WTC11 (cell line): ENCODE measurements around the gene PRKCG. TPM values are rescaled to one million over a fixed set of nuclear protein-coding genes. Genes with fewer than 3 reads are reported as not detected.

Experiments used
- AFF4 ChIP-seq: sonication (generic); formaldehyde crosslinking; IDR thresholded peaks from 2 replicates; pipeline ENCODE4 v1.8.1; 2023; ENCODE audit warnings: mild to moderate bottlenecking, missing genetic modification reagents, borderline replicate concordance
- ATF3 ChIP-seq: sonication (generic); formaldehyde crosslinking; conservative IDR thresholded peaks from 2 replicates; pipeline ENCODE4 v1.8.1; 2022; ENCODE audit warnings: mild to moderate bottlenecking, missing genetic modification reagents
- E2F1 ChIP-seq: sonication (generic); formaldehyde crosslinking; IDR thresholded peaks from 2 replicates; pipeline ENCODE4 v1.8.0; 2022; ENCODE audit warnings: mild to moderate bottlenecking, missing genetic modification reagents
- FOXJ3 ChIP-seq: sonication (generic); formaldehyde crosslinking; IDR thresholded peaks from 2 replicates; pipeline ENCODE4 v1.9.0; 2021; ENCODE audit warnings: missing genetic modification reagents, mild to moderate bottlenecking, borderline replicate concordance
- FOXK1 ChIP-seq: sonication (generic); formaldehyde crosslinking; IDR thresholded peaks from 2 replicates; pipeline ENCODE4 v1.8.0; 2022; ENCODE audit warnings: mild to moderate bottlenecking, moderate library complexity, missing genetic modification reagents
- HMGXB4 ChIP-seq: sonication (generic); formaldehyde crosslinking; IDR thresholded peaks from 2 replicates; pipeline ENCODE4 v1.8.1; 2023; ENCODE audit warnings: mild to moderate bottlenecking, moderate library complexity, missing genetic modification reagents
- JAZF1 ChIP-seq: fragments of 250-450 bp; sonication (Bioruptor Pico); IDR thresholded peaks from 2 replicates; pipeline ENCODE4 v1.9.0; 2021; ENCODE audit warnings: moderate library complexity, mild to moderate bottlenecking, inconsistent platforms
- MYBL2 ChIP-seq: sonication (generic); formaldehyde crosslinking; IDR thresholded peaks from 2 replicates; pipeline ENCODE4 v1.8.1; 2023; ENCODE audit warnings: mild to moderate bottlenecking, moderate library complexity, missing genetic modification reagents
- NFE2L1 ChIP-seq: sonication (generic); formaldehyde crosslinking; IDR thresholded peaks from 2 replicates; pipeline ENCODE4 v1.8.1; 2023; ENCODE audit warnings: missing genetic modification reagents
- NFYB ChIP-seq: sonication (generic); formaldehyde crosslinking; conservative IDR thresholded peaks from 2 replicates; pipeline ENCODE4 v1.8.0; 2022; ENCODE audit warnings: low read depth, missing genetic modification reagents
- NR3C1 ChIP-seq: sonication (generic); formaldehyde crosslinking; conservative IDR thresholded peaks from 2 replicates; pipeline ENCODE4 v1.8.1; 2023; ENCODE audit warnings: low read depth, mild to moderate bottlenecking, missing genetic modification reagents
- PRRX2 ChIP-seq: fragments of 250-450 bp; sonication (Bioruptor Pico); IDR thresholded peaks from 2 replicates; pipeline ENCODE4 v1.8.0; 2021; ENCODE audit warnings: mild to moderate bottlenecking
- RORB ChIP-seq: fragments of 250-450 bp; sonication (Bioruptor Pico); IDR thresholded peaks from 2 replicates; pipeline ENCODE4 v1.9.0; 2021; ENCODE audit warnings: mild to moderate bottlenecking
- SMAD4 ChIP-seq: sonication (generic); formaldehyde crosslinking; IDR thresholded peaks from 2 replicates; pipeline ENCODE4 v1.8.0; 2022; ENCODE audit warnings: mild to moderate bottlenecking, missing genetic modification reagents
- TCF7 ChIP-seq: sonication (generic); formaldehyde crosslinking; IDR thresholded peaks from 2 replicates; pipeline ENCODE4 v1.8.0; 2022; ENCODE audit warnings: mild to moderate bottlenecking, low read depth, missing genetic modification reagents, moderate library complexity
- TEAD4 ChIP-seq: sonication (generic); formaldehyde crosslinking; IDR thresholded peaks from 2 replicates; pipeline ENCODE4 v1.8.0; 2022; ENCODE audit warnings: mild to moderate bottlenecking, missing genetic modification reagents
- ZNF121 ChIP-seq: sonication (generic); formaldehyde crosslinking; IDR thresholded peaks from 2 replicates; pipeline ENCODE4 v1.8.0; 2023; ENCODE audit warnings: missing genetic modification reagents
- ZNF232 ChIP-seq: sonication (generic); formaldehyde crosslinking; IDR thresholded peaks from 2 replicates; pipeline ENCODE4 v1.8.0; 2022; ENCODE audit warnings: mild to moderate bottlenecking, missing genetic modification reagents
- ZNF416 ChIP-seq: fragments of 250-450 bp; sonication (Bioruptor Pico); IDR thresholded peaks from 2 replicates; pipeline ENCODE4 v1.9.0; 2021; ENCODE audit warnings: mild to moderate bottlenecking, inconsistent platforms
- ZNF425 ChIP-seq: fragments of 250-450 bp; sonication (Bioruptor Pico); conservative IDR thresholded peaks from 2 replicates; pipeline ENCODE4 v1.9.0; 2021; ENCODE audit warnings: mild to moderate bottlenecking
- ZNF532 ChIP-seq: fragments of 250-450 bp; sonication (Bioruptor Pico); IDR thresholded peaks from 2 replicates; pipeline ENCODE4 v1.9.0; 2021; ENCODE audit warnings: mild to moderate bottlenecking, borderline replicate concordance
- total RNA-seq: library from RNA; stranded (reverse); gene quantifications from 3 replicates; pipeline ENCODE4 v1.2.3, GENCODE V29; 2021
- TF ChIP-seq, protein P1 (sequence below): sonication (generic); formaldehyde crosslinking; IDR thresholded peaks from 2 replicates; pipeline ENCODE4 v1.8.1; 2023; ENCODE audit warnings: mild to moderate bottlenecking, missing genetic modification reagents, moderate library complexity
- TF ChIP-seq, protein P2 (sequence below): sonication (generic); formaldehyde crosslinking; IDR thresholded peaks from 2 replicates; pipeline ENCODE4 v1.8.0; 2022; ENCODE audit warnings: mild to moderate bottlenecking, missing genetic modification reagents
- TF ChIP-seq, protein P3 (sequence below): sonication (generic); formaldehyde crosslinking; IDR thresholded peaks from 2 replicates; pipeline ENCODE4 v1.8.1; 2023; ENCODE audit warnings: mild to moderate bottlenecking, missing genetic modification reagents

Gene PRKCG
- total RNA-seq, 1 experiment from 2014 or later: 23.0 TPM

- TF ChIP-seq PRRX2 (CRISPR knock-in tag) (no peak), NFE2L1 (CRISPR knock-in tag) (peak; percentile 83; the same call in 1 of the 2 replicates), TCF7 (CRISPR knock-in tag) (no peak), NR3C1 (CRISPR knock-in tag) (no peak), ZNF425 (no peak), E2F1 (CRISPR knock-in tag) (no peak), HMGXB4 (CRISPR knock-in tag) (no peak), ATF3 (CRISPR knock-in tag) (no peak), ZNF232 (CRISPR knock-in tag) (peak; percentile 87), FOXJ3 (no peak), FOXK1 (CRISPR knock-in tag) (no peak), ZNF416 (CRISPR knock-in tag) (no peak), TEAD4 (CRISPR knock-in tag) (peak; percentile 21; the same call in 1 of the 2 replicates), MYBL2 (CRISPR knock-in tag) (no peak), ZNF532 (CRISPR knock-in tag) (no peak), AFF4 (CRISPR knock-in tag) (no peak), NFYB (CRISPR knock-in tag) (no peak), SMAD4 (no peak), ZNF121 (no peak), JAZF1 (CRISPR knock-in tag) (no peak), RORB (no peak)
- TF ChIP-seq, protein P1, sequence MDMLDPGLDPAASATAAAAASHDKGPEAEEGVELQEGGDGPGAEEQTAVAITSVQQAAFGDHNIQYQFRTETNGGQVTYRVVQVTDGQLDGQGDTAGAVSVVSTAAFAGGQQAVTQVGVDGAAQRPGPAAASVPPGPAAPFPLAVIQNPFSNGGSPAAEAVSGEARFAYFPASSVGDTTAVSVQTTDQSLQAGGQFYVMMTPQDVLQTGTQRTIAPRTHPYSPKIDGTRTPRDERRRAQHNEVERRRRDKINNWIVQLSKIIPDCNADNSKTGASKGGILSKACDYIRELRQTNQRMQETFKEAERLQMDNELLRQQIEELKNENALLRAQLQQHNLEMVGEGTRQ (CRISPR knock-in tag): no peak
- TF ChIP-seq, protein P2, sequence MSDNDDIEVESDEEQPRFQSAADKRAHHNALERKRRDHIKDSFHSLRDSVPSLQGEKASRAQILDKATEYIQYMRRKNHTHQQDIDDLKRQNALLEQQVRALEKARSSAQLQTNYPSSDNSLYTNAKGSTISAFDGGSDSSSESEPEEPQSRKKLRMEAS (CRISPR knock-in tag): no peak
- TF ChIP-seq, protein P3, sequence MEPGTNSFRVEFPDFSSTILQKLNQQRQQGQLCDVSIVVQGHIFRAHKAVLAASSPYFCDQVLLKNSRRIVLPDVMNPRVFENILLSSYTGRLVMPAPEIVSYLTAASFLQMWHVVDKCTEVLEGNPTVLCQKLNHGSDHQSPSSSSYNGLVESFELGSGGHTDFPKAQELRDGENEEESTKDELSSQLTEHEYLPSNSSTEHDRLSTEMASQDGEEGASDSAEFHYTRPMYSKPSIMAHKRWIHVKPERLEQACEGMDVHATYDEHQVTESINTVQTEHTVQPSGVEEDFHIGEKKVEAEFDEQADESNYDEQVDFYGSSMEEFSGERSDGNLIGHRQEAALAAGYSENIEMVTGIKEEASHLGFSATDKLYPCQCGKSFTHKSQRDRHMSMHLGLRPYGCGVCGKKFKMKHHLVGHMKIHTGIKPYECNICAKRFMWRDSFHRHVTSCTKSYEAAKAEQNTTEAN: no peak
Observed at GRCh38 chr19:53903055-53903680, 21.2 kb downstream of the PRKCG start (continued).
